ENCODE results near the gene ANKRD23.
A peak's percentile ranks its signal among the peaks of the same experiment; 100 is the strongest.

The ANKRD23 gene

GRCh38 chr2:96822786-96823185 lies 21.0 kb downstream of the ANKRD23 start:
- H3K36me3 ChIP-seq (ENCODE audit: control insufficient read depth, insufficient read depth, low read length), result peaks cover 13% of the 10 kb centered on the region
- H3K4me3 ChIP-seq (replicated peaks; ENCODE audit: low read depth, low read length), result no peak overlapping the region
- TF ChIP-seq CTCF (IDR thresholded peaks at IDR 0.05; ENCODE audit: insufficient read depth, low read length, poor library complexity, severe bottlenecking), result no peak
- no peaks in the 10 kb centered on the region for H3K27me3 ChIP-seq (replicated peaks; ENCODE audit: control insufficient read depth, insufficient read depth, low read length)
- DNase-seq (ENCODE audit: extremely low read depth, insufficient read length), result no peak

GRCh38 chr2:96821113-96821675 lies 22.6 kb downstream of the ANKRD23 start:
- Histone ChIP-seq H3K4me3 (replicated peaks; ENCODE audit: low read depth, low read length) (no peak overlapping the region), H3K27me3 (replicated peaks; ENCODE audit: control insufficient read depth, insufficient read depth, low read length) (no peaks in the 10 kb centered on the region), H3K36me3 (ENCODE audit: control insufficient read depth, insufficient read depth, low read length) (peaks cover 8% of the 10 kb centered on the region; the same call in 1 of the 2 replicates)
- no peak for TF ChIP-seq CTCF (IDR thresholded peaks at IDR 0.05; ENCODE audit: insufficient read depth, low read length, poor library complexity, severe bottlenecking)
- no peak for DNase-seq (ENCODE audit: extremely low read depth, insufficient read length)

- DNase-seq (ENCODE audit: extremely low read depth, insufficient read length), result no peak
- Histone ChIP-seq H3K27me3 (replicated peaks; ENCODE audit: control insufficient read depth, insufficient read depth, low read length) (no peaks in the 10 kb centered on the region), H3K4me3 (replicated peaks; ENCODE audit: low read depth, low read length) (no peak overlapping the region), H3K36me3 (ENCODE audit: control insufficient read depth, insufficient read depth, low read length) (peaks cover 8% of the 10 kb centered on the region; the same call in 1 of the 2 replicates)
- TF ChIP-seq CTCF (IDR thresholded peaks at IDR 0.05; ENCODE audit: insufficient read depth, low read length, poor library complexity, severe bottlenecking), result no peak
Measured at GRCh38 chr2:96819876-96820511, 23.8 kb downstream of the ANKRD23 start.

- no peak for TF ChIP-seq CTCF (IDR thresholded peaks at IDR 0.05; ENCODE audit: insufficient read depth, low read length, poor library complexity, severe bottlenecking)
- Histone ChIP-seq H3K36me3 (ENCODE audit: control insufficient read depth, insufficient read depth, low read length) (peaks cover 7% of the 10 kb centered on the region; the same call in 1 of the 2 replicates), H3K27me3 (replicated peaks; ENCODE audit: control insufficient read depth, insufficient read depth, low read length) (no peaks in the 10 kb centered on the region), H3K4me3 (replicated peaks; ENCODE audit: low read depth, low read length) (no peak overlapping the region)
- DNase-seq (ENCODE audit: extremely low read depth, insufficient read length), result no peak
Measured at GRCh38 chr2:96819128-96819875, 24.5 kb downstream of the ANKRD23 start.

- peak overlapping the region; percentile 74; the same call in 1 of the 2 replicates for H3K4me3 ChIP-seq (replicated peaks; ENCODE audit: low read depth, low read length)
- no peak for DNase-seq (ENCODE audit: extremely low read depth, insufficient read length)
- no peaks in the 10 kb centered on the region for H3K27me3 ChIP-seq (replicated peaks; ENCODE audit: control insufficient read depth, insufficient read depth, low read length)
- peaks cover 4% of the 10 kb centered on the region; the same call in 1 of the 2 replicates for H3K36me3 ChIP-seq (ENCODE audit: control insufficient read depth, insufficient read depth, low read length)
- no peak for TF ChIP-seq CTCF (IDR thresholded peaks at IDR 0.05; ENCODE audit: insufficient read depth, low read length, poor library complexity, severe bottlenecking)
Measured at GRCh38 chr2:96817882-96818281, 25.9 kb downstream of the ANKRD23 start.
